Smooth muscle cell (in vitro differentiated cells): ENCODE data around the gene SH3GL3. TPM values are rescaled to one million over a fixed set of nuclear protein-coding genes. Genes with fewer than 3 reads are reported as not detected.

Experiments used
- DNase-seq: peaks from one replicate; lab custom pipeline; 2025; ENCODE audit not compliant: unreplicated experiment; lab: John Stamatoyannopoulos, UW
- H2AFZ ChIP-seq: fragments of 200-600 bp; sonication (generic); 2 replicates; pipeline ENCODE4 v1.6.0; 2016; ENCODE audit warnings: antibody characterized with exemption, low read depth, mild to moderate bottlenecking
- H3F3A ChIP-seq: fragments of 200-600 bp; sonication (generic); 2 replicates; pipeline ENCODE4 v1.6.0; 2017; ENCODE audit warnings: antibody characterized with exemption, low read depth
- H3K27ac ChIP-seq: fragments of 200-600 bp; sonication (generic); 2 replicates; pipeline ENCODE4 v1.5.1; 2016; ENCODE audit warnings: low read depth, mild to moderate bottlenecking
- H3K27me3 ChIP-seq: fragments of 200-600 bp; sonication (generic); 2 replicates; pipeline ENCODE4 v1.6.1; 2016; ENCODE audit warnings: low read depth, mild to moderate bottlenecking
- H3K36me3 ChIP-seq: fragments of 200-600 bp; sonication (generic); 2 replicates; pipeline ENCODE4 v1.5.1; 2016; ENCODE audit warnings: low read depth
- H3K4me1 ChIP-seq: fragments of 200-600 bp; sonication (generic); 2 replicates; pipeline ENCODE4 v1.5.1; 2016; ENCODE audit warnings: low read depth
- H3K4me2 ChIP-seq: fragments of 200-600 bp; sonication (generic); 2 replicates; pipeline ENCODE4 v1.6.0; 2016; ENCODE audit warnings: mild to moderate bottlenecking
- H3K4me3 ChIP-seq: fragments of 200-600 bp; sonication (generic); 2 replicates; pipeline ENCODE4 v1.5.1; 2016; ENCODE audit warnings: mild to moderate bottlenecking
- H3K79me2 ChIP-seq: fragments of 200-600 bp; sonication (generic); 2 replicates; pipeline ENCODE4 v1.6.0; 2016; ENCODE audit warnings: low read depth, mild to moderate bottlenecking
- H3K9ac ChIP-seq: fragments of 200-600 bp; sonication (generic); 2 replicates; pipeline ENCODE4 v1.6.0; 2016; ENCODE audit warnings: low read depth
- H3K9me3 ChIP-seq: fragments of 200-600 bp; sonication (generic); replicated peaks from 2 replicates; pipeline ENCODE4 v1.5.1; 2016; ENCODE audit warnings: low read depth
- H4K20me1 ChIP-seq: fragments of 200-600 bp; sonication (generic); 2 replicates; pipeline ENCODE4 v1.6.0; 2016; ENCODE audit warnings: low read depth
- WGBS: methylation state at CpG from one replicate; pipeline ENCODE4 v1.1.7; 2016; ENCODE audit warnings: low lambda C conversion rate; 5-methylcytosine and 5-hydroxymethylcytosine counted together
- polyA plus RNA-seq: library from polyadenylated mRNA; unstranded; fragments of >200 nt; fragmentation: Nextera tagmentation; extraction: Ambion mirVana; gene quantifications from 2 replicates; pipeline ENCODE4 v1.2.1, GENCODE V29; 2016
- total RNA-seq: library from RNA; depleted of rRNA; stranded (reverse); fragments of >200 nt; gene quantifications from 2 replicates; pipeline ENCODE4 v1.2.3, GENCODE V29; 2014
- TF ChIP-seq, protein P1 (sequence below): fragments of 200-600 bp; sonication (generic); IDR thresholded peaks from 2 replicates; pipeline ENCODE4 v1.5.1; 2017; ENCODE audit warnings: borderline replicate concordance, mild to moderate bottlenecking, antibody characterized with exemption; ENCODE audit not compliant: insufficient read depth, poor library complexity, severe bottlenecking

SH3GL3 gene
- total and polyA plus RNA-seq, 2 experiments from 2014 or later = 0.50 to 2.2 TPM

DNA sequence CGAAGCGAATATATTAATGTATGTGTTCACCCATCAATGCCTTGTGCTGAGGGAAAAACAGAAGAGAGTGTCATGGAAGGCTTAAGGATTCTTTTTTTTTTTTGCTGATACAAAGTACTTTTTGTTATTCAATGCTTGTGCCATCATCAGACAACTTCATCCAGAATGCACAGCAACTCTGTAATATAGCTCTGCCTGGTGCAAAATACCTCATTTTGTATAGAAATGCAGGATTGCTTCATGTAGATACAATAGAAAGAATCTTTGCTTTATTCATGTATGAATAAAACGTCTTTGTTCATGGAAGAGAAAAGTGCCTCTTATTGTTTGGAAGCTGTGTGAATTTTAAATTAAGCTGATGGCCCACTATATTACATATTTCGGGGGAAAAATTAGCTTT lies 62.9 kb downstream of the SH3GL3 start:
- Histone ChIP-seq H3K4me3 (no peak overlapping the region), H4K20me1 (no peaks in the 10 kb centered on the region)
- WGBS = 96% methylated on average over 4 of the region's 4 CpGs

DNA sequence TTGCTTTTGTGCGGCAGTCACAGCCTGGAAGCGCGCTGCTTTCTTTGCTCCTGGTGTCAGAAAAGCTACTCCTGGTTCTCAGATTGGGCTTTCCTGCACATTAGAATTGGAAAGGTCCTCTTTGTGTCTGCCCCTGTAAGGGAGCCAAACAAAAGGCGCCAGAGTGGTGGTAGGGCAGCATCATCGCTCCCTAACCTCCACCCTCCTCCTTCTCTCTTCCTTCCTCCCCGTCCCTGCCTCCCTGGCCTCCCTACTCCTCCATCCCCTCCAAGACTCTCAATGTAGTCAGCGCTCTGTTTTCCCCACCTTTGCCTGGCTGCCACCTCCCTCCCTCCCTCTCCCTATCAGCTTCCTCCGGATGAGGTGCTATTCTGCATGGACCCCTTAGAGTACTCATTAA lies 65.3 kb downstream of the SH3GL3 start:
- Histone ChIP-seq H3K4me2 (no peak overlapping the region), H3F3A (no peaks in the 10 kb centered on the region), H3K9me3 (no peaks in the 10 kb centered on the region), H2AFZ (no peak overlapping the region), H3K27ac (no peak overlapping the region), H3K27me3 (no peaks in the 10 kb centered on the region), H3K4me1 (no peaks in the 10 kb centered on the region), H3K4me3 (no peak overlapping the region), H3K36me3 (no peaks in the 10 kb centered on the region), H4K20me1 (no peaks in the 10 kb centered on the region), H3K9ac (no peak overlapping the region), H3K79me2 (no peaks in the 10 kb centered on the region)
- TF ChIP-seq, protein P1, sequence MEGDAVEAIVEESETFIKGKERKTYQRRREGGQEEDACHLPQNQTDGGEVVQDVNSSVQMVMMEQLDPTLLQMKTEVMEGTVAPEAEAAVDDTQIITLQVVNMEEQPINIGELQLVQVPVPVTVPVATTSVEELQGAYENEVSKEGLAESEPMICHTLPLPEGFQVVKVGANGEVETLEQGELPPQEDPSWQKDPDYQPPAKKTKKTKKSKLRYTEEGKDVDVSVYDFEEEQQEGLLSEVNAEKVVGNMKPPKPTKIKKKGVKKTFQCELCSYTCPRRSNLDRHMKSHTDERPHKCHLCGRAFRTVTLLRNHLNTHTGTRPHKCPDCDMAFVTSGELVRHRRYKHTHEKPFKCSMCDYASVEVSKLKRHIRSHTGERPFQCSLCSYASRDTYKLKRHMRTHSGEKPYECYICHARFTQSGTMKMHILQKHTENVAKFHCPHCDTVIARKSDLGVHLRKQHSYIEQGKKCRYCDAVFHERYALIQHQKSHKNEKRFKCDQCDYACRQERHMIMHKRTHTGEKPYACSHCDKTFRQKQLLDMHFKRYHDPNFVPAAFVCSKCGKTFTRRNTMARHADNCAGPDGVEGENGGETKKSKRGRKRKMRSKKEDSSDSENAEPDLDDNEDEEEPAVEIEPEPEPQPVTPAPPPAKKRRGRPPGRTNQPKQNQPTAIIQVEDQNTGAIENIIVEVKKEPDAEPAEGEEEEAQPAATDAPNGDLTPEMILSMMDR = no peak
- no peak for DNase-seq
- WGBS = 73% methylated on average over 7 of the region's 8 CpGs

More for the DNA sequence above, 62.9 kb downstream of the SH3GL3 start:
- Histone ChIP-seq H3K27me3 (no peaks in the 10 kb centered on the region), H3K27ac (no peak overlapping the region), H2AFZ (no peak overlapping the region), H3K4me2 (no peak overlapping the region), H3K9me3 (no peaks in the 10 kb centered on the region), H3K4me1 (no peaks in the 10 kb centered on the region), H3K36me3 (no peaks in the 10 kb centered on the region), H3K9ac (no peak overlapping the region), H3F3A (no peaks in the 10 kb centered on the region), H3K79me2 (no peaks in the 10 kb centered on the region)
- TF ChIP-seq, protein P1 = no peak
- no peak for DNase-seq

DNA sequence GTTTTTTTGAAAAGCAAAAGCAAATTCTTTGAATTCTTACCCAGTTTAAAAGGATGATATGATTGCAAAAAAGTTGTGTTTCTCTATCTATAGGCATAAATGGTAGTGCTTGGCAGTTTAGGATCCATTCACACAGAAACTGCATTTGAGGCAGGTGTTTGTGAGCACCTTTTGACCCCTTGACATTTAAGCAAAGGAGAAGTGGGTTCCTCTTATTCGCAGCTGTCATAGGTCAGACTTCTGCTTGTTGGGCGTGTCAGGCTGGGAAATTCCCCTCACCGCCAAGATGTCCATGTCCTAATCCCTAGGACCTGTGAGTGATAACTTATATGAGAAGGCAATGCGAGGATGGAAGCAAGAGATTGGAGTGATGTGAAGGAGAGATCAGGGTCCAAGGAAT lies 67.4 kb downstream of the SH3GL3 start:
- TF ChIP-seq, protein P1 = no peak
- Histone ChIP-seq H3F3A (no peaks in the 10 kb centered on the region), H2AFZ (no peak overlapping the region), H3K9ac (no peak overlapping the region), H3K9me3 (no peaks in the 10 kb centered on the region), H3K79me2 (no peaks in the 10 kb centered on the region), H3K4me3 (no peak overlapping the region), H3K36me3 (no peaks in the 10 kb centered on the region), H3K4me2 (no peak overlapping the region), H3K27me3 (no peaks in the 10 kb centered on the region), H3K27ac (no peak overlapping the region), H3K4me1 (no peaks in the 10 kb centered on the region), H4K20me1 (no peaks in the 10 kb centered on the region)
- DNase-seq = no peak
- 90% methylated on average over 4 of the region's 4 CpGs for WGBS

DNA sequence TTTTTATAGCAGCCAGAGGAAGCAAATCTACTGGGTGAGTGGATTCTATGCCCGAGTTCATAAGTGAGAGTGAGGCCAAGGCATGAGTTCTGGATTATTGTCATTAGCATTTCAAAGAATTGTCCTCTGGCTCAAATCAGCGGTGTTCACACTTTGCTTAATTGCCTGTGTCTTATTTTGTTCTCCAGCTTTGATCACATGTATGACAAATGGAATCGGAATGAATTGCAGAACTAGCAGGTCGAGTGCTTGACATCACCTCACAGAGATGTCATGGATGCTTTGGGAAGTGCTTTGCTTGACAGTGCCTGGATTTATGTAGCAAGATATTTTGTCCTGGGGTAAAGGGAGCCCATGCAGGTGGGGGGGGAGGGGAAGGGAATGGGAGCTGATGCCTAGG lies 68.0 kb downstream of the SH3GL3 start:
- Histone ChIP-seq H3K9ac (no peak overlapping the region), H3K27me3 (no peaks in the 10 kb centered on the region), H2AFZ (no peak overlapping the region), H4K20me1 (no peaks in the 10 kb centered on the region), H3K4me3 (no peak overlapping the region), H3F3A (no peaks in the 10 kb centered on the region), H3K36me3 (no peaks in the 10 kb centered on the region), H3K4me2 (no peak overlapping the region), H3K9me3 (no peaks in the 10 kb centered on the region), H3K79me2 (no peaks in the 10 kb centered on the region), H3K4me1 (no peaks in the 10 kb centered on the region), H3K27ac (no peak overlapping the region)
- TF ChIP-seq, protein P1 = no peak
- WGBS = 66% methylated on average over 4 of the region's 4 CpGs
- DNase-seq = no peak
